ENCODE measurements around the gene SULT1A2.
"Not testable (repeated sequence)": the region's sequence is repeated elsewhere in the genome, so short reads cannot be mapped to it uniquely, and the experiment has no call there.

The SULT1A2 gene

GRCh38 chr16:28609631-28610594 lies 13.1 kb upstream of the SULT1A2 start, which contains the start of gene SULT1A1:
TSS of gene SULT1A1 (minus strand) at chr16:28610044. CDS start at chr16:28608855, 1,189 bp downstream.
- H3K4me3 ChIP-seq (ENCODE audit: low read length), result no peak within 1 kb of the TSS
- no peak for TF ChIP-seq CTCF (IDR thresholded peaks at IDR 0.05; ENCODE audit: insufficient read depth, low read depth, low read length, missing control alignments)
- DNase-seq (ENCODE audit: low read depth), result no peak

- not testable (repeated sequence) for H3K4me3 ChIP-seq (ENCODE audit: low read length); DNase-seq (ENCODE audit: low read depth)
Measured at GRCh38 chr16:28608867-28609596, 12.2 kb upstream of the SULT1A2 start.

- not testable (repeated sequence) for H3K4me3 ChIP-seq (ENCODE audit: low read length); DNase-seq (ENCODE audit: low read depth)
Measured at GRCh38 chr16:28608496-28608808, 11.6 kb upstream of the SULT1A2 start.

GRCh38 chr16:28607681-28608495 lies 11.0 kb upstream of the SULT1A2 start:
- H3K4me3 ChIP-seq (ENCODE audit: low read length); DNase-seq (ENCODE audit: low read depth): not testable (repeated sequence)

- TF ChIP-seq CTCF (IDR thresholded peaks at IDR 0.05; ENCODE audit: insufficient read depth, low read depth, low read length, missing control alignments), result no peak
- H3K4me3 ChIP-seq (ENCODE audit: low read length), result no peak overlapping the region
- no peak for DNase-seq (ENCODE audit: low read depth)
Measured at GRCh38 chr16:28607116-28607623, 10.3 kb upstream of the SULT1A2 start.

GRCh38 chr16:28606291-28607115 lies 9.7 kb upstream of the SULT1A2 start:
- no peak for DNase-seq (ENCODE audit: low read depth)
- no peak for TF ChIP-seq CTCF (IDR thresholded peaks at IDR 0.05; ENCODE audit: insufficient read depth, low read depth, low read length, missing control alignments)
- no peak overlapping the region for H3K4me3 ChIP-seq (ENCODE audit: low read length)

GRCh38 chr16:28604186-28604565 lies 7.3 kb upstream of the SULT1A2 start:
- TF ChIP-seq CTCF (IDR thresholded peaks at IDR 0.05; ENCODE audit: insufficient read depth, low read depth, low read length, missing control alignments), result no peak
- no peak overlapping the region for H3K4me3 ChIP-seq (ENCODE audit: low read length)
- DNase-seq (ENCODE audit: low read depth), result no peak

Data from epithelial cell of esophagus (primary cell).